NCI-H1694 (cell line): ENCODE measurements around the gene RASGRP1.
A peak's percentile ranks its signal among the peaks of the same experiment; 100 is the strongest.

Experiments
- DNase-seq: peaks from one replicate; lab custom pipeline; 2025; lab: John Stamatoyannopoulos, UW

RASGRP1 gene

DNA sequence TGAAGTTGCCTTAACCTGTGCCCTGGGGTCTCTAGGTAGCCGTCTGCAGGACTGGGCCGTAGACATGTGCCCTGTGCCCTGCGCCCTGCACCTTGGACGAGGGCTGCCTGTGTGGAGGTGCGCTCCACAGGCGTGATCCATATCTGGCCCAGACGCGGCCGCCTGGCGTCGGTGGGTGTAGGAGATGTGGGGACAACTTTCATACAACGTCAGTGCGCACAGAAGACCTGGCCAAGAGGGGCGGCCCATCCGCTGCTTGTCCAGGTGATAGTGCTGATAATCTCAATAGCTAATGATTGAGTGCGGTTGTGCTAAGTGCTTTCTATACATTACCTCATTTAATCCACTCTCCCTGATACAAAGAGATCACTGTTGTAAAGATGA, 665 bp upstream of the RASGRP1 start:
- no peak for DNase-seq

DNA sequence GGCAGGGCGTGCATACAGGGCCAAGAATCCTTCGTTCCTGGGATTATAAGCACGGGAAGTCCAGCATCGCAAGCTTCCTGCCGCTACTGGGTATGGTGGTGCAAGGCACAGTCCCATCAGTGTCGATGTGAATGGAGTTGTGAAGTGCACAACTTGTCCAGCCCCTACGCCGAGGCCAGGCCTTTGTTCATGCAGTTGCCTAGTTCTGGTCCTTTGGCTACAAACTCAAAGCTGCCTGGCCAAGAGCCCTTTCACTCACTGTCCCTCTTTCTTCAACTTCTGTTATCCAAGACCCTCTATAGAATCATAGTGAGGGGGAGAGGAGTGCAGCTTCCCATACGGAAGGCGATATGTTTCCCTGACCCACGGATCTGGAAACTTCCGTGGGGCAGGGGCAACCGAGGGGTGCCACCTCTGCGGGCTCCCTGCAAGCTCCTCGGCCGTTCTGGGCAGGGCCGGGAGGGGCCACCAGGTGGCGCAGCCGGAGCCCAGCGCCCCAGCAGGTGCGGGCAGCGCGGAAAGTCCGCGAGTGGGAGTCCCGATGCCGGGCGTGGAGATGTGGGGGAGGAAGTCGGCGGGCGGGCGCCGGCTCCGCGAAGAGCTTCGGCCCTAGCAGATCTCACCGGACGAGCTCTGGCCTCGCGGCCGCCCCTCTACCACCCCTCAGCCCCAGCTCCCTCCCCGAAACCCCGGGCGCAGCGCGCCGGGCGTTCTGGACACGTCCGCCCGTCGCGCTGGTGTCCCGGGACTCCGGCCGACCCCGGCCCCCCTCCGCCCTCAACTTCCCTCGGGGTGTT, 693 bp downstream of the RASGRP1 start:
- no peak for DNase-seq

DNA sequence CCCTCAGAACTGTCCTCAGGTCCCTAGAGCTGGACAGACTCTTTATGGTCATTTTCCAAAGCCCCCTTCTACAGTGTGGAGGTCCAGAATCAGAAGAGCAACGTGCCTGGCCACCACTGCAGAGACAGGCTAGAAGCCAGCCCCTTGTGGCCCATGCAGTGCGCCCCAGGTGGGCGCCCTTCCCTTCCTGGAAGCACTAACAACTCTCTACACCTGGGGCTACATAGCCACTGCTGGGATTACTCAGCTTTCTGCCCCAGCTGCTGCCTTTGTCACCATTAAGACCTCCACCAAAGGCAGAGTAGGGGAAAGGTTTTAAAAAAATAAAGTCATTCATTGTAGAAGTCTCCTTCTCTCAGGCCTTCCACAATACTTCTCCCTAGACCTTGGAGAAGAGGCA, 2.3 kb downstream of the RASGRP1 start:
- no peak for DNase-seq

DNA sequence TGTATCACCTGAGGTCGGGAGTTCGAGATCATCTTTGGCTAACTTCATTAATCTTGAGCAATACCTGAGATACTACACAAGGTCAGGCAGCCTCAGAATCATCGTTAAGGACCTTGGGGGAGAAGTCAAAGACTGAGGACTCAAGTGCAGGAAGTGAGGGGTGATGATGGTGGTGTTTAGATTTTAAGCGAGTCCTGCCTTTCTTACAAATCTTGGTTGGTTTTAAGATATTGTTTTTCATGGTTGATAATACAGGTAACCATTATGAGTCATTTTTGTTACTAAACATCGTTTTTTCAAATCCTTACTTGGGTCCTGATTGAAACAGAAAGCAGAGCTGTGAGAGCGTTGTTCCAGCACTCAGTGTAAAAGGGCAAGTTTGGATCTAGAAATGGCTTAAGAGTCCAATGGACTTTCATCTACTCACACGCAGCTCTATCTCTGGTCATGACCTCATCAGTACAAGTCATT, 4.1 kb downstream of the RASGRP1 start:
- no peak for DNase-seq

DNA sequence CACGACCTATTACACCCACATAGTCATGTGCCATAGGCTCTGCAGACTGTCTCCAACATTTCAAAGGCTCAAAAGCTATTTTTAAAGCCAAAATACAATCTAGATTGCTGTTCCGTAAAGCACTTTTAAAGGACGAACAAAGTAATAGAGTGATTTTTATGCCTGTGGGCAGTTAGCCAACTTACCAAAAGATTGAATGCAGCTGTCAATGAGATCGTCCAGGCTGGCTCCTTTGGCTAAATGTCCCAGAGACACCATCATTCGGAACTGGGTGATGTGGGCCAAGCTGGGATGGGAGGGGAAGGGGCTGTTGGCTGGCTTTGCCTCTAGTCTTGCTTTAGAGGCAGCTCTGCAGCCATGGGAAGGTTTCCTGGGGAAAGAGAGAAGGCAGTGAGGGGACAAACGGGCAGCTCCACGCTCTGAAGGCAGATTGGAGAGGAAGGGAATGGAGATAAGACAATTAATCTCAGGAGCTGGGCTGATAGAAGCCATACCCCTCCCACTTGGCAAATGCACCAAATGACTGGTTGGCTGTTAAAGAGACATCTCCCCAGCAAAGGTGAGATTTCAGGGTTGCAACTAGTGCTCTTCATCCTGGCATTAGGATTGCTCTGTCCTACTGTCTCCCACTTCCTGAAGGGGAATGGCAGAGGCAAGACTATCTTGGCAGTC, 4.8 kb downstream of the RASGRP1 start:
- no peak for DNase-seq

DNA sequence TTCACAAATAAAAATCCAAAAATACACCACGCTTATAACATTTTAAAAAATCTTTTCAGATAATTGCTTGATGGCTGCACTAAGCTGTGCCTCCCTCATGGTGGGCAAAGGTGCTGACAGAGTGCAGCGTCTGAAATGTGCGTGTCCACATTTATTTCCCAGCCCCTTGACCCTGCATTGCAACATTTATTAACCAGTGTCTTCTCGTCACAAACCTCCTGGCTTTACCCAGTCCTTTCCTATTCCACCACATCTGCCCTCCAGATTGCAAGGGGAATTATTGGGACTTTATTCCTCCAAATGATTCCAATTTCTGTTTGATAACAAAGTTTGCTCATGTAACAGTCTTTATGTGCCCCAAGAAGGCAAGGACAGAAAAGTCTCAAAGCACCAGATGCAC, 5.5 kb downstream of the RASGRP1 start:
- no peak for DNase-seq

DNA sequence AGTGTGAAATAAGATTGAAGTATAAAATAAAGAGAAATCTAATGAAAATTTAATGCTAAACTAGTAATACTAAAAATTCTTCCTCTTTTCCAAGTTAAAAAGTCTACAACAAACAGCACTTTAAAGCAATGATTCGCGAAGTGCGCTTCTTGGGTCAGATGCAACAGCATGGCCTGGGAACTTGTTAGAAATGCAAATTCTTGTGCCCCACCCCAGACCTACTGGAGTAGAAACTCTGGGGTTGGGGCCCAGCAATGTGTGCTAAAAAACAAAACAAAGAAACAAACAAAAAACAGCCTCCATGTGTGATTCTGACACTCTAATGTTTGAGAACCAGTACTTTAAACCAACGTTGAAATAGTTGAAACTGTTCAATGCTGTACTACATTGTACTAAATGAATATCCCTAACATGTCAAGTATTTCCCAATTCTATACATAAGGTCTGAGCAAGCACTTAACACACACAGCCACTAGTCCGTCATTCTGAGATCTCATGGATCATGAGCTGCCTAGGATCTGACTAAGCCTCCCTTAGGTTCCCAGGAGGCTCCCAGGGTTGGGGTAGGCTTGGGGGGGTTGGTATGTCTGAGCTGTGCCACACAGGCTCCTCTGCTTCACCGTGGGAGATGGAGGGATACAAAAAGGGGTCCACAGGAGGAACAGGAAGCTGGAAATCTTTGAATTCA, 6.1 kb downstream of the RASGRP1 start:
- DNase-seq, result no peak

DNA sequence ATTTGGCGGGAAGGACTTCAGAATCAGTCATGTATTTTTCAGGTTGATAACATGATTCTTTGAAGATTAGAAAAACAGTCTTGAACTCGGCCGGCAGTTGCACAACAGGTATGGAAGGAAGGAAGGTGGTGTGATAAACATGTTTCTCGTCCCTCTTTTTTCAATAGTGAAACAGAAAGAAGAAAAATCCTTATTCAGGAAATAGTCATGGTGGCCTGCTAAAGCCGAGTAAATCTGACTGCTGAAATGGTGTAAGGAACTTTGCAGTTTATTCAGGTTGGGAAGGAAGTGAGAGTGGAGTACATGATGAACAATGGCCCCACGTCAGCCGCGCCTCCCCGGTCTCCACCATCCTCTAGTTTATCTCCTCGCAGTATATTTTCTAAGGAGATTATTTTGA, 6.7 kb downstream of the RASGRP1 start:
- no peak for DNase-seq

DNA sequence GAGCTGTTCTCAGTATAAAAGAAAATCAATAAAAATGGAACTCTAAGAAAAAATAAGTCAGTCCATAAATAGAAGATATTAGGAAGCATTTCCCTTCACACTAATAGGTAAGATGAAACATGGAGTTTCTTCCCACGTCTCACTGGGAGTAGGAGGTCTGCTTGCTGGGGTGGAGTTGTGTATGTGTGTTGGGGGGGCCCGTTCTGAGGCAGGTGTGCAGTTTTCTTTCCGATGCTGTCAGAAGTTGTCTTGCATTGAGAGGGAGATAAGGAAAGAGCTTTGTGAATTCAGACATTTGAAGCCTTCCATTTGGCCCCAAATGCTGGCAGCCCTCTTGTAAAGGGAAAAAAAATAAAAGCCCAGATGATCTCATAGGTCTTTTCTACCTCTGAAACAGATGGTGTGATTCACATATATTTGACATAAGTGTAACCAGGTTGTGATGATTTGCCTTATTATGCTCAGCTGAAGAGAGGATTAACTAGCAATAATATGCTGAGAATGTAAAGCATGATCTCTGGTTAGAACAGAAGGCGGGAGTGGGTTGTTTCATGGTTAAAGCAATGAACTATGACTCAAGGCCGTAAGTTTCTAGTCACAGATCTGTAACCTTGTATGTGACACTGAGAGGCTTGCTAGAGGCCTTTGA, 8.8 kb downstream of the RASGRP1 start:
- DNase-seq, result peak; percentile 38

DNA sequence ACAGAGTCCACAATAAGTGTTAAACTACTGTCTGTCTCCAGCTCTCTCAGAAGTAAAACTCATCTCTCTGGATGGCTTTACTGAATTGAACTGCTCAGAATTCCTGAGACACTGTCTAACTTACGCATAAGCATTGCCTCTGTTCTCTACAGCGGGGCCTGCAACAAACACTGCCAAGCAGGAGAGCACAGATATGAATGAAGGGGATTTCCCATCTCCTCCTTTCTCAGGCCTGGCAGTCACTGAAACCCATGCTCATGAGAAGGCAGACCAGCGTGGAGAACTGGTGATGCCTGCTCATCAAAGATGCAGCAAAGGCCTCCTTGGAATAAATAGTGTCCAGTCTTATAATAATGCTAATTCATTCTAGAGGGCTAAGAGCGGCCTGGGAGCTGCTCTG, 10.3 kb downstream of the RASGRP1 start:
- no peak for DNase-seq

DNA sequence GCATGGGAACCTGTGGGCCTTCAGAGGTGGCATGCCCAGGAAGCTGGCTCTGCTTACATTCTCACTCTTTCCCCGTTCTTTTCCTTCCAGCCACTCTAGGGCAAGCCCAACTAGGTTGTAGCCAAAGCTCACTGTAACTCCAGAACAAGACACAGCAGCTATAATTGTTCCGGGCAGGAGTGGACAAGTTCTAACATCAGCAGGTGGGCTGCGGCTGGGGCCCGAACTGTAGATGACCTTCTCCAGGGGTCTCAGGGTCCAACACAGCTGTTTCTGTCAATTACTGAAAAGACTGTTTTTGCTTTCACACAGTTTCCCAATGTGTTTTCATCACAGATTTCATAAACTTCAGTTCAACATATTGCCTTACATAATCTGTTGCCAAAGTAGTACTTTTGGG, 11.5 kb downstream of the RASGRP1 start:
- DNase-seq, result no peak

DNA sequence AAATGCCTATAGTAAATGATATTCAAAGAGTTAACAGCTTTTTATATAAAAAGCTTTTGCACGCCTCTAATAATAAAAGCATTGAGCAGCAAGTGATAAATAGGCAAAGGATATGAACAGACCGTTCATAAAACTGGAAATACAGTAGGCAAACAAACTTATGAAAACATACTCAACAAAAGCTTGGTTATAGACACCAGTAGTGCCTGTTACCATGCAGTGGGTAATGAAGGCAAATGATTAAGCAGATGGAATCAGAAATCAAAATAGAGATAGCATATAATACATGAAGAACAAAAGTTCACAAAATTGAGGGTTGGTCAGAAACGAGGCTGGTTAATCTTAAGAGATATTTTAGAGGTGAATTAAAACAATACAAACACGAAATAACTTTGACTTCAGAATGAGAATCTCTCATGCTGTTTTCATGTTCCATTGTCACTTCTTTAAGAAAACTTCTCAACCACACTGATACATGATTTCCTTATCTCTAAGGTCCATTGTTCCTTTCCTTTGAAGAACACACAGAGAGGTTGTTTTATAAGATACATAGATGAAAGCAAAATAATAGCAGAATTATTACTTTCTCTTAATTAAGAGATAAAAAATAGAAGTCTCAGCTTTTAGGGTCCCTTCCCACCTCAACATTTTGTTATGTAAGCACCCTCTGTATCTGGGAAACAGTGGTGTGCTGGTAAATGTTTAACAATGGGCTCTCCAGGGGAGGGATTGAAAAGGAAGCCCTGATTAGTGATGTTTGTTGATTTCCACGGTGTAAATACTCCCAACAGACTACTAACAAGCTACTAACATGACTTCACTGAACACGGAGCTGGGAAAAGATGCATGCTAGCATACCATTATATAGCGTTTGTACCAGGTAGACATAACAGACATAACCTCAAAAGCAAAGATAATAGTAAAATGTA, 12.6 kb downstream of the RASGRP1 start:
- DNase-seq, result no peak

DNA sequence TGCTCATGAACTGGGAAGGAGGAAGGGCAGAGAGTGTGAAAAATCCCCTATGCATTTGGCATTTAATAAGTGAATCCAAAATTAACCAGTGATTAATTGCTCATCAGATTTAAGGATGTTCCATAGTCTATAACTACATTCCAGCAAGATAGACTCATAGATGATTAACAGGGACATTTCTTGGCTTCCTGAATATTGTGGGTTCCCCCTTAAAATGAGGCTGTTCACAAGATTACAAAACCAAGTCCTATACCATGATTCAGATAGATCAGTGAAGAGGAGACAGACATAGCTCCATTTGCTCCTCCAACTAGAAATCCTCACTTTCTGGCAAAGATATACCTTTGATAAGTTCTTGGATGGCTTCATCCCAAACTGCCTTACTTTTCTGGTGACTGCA, 15.4 kb downstream of the RASGRP1 start:
- no peak for DNase-seq

DNA sequence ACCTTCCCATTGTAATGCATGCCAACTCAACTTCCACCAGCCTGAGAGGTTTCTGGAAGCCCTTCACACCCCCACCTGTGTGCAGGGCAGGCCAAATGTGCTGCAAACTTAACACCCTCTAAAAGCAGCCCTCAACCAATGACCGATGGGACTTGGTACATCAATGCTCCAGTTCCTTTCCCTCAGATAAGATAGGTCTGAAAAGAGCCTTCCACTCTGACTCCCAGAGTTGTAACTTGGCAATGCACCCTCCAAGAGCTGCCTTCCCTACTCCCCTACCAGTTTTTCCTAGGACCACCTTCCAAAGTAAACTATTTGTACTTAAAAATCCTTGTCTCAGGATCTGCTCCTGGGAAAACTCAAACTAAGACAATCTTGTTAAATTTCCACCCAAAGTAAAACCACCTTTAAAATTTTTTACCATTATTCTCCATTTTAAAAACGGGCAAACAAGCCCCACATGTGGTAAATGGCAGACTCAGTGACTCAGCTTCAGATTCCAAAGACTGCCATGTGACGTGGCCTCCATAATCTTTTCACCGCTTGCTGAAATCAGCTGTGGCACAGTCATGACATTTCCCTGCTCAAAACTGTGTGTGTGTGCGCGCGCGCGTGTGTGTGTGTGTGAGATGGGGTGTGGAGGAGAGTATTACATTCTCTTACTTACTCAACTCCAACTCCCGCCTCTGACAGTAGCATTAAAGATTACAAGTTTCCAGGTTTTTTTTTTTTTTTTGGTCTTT, 17.2 kb downstream of the RASGRP1 start:
- no peak for DNase-seq

DNA sequence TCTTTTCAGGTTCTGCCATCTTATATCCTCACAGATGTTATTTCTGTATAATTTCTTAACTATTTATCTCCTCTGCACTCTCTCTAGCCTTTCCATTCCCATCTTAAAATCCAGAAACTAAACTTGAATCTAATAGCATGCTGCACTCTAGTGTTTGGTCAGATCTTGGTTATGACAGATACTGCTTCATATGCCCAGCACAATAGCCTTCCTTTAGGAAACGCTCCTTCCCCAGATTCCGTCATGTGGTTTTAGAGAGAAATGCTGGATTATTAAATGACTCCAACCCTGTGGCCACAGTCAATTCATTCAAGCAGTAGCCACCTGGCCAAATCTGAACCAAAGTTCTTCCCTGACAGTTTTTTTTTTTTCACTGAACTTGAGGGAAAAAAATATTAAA, 19.4 kb downstream of the RASGRP1 start:
- no peak for DNase-seq

DNA sequence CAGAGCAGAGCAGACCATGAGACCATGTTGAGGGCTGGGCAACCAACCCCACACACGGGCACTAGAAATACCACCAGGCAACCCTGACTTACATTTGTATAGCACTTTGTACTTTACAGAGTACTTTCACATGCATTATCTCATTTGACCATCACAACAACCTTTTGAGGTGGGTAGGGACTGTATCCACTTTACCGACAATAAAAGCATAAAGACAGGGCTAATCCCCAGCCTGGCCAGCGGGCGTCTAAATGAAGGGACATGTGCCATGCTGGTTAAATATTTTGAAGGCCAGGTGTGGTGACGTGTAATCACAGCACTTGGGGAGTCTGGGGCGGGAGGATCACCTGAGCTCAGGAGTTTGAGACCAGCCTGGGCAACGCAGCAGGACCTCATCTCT, 23.6 kb downstream of the RASGRP1 start:
- no peak for DNase-seq

DNA sequence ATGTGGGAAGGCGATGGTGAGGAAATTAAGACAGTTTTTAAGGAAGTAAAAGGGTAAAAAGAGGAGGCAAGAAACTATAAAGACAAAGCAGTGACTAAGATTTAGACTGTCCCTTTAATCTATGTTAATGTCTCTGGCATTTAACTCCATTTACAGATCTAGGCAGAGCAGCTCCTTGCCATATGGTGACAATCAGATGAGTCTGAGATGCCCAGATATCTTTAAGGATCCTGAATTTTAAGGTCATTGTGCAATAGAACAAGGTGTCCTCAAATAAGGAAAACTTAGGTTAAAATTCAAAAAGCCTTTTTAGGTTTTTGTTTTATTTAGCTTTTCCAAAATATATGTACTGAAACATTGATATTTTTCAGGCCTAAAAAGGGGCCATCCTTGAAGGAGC, 24.1 kb downstream of the RASGRP1 start:
- DNase-seq, result no peak

DNA sequence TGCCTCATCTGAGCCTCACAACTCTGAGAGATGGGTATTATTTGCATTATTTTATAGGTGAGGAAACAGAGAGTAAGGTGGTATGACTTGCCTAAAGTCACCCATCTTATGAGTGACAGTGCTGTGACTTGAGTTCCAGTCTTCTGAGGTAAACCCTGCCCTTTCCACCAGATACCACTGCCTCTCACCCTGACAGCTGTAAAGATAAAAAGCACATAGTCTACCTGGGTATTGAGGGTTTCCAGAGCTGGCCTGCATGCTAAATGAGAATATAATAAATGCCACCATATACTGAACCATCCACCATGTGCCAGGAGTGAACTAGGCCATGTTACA, 25.6 kb downstream of the RASGRP1 start:
- DNase-seq, result no peak

DNA sequence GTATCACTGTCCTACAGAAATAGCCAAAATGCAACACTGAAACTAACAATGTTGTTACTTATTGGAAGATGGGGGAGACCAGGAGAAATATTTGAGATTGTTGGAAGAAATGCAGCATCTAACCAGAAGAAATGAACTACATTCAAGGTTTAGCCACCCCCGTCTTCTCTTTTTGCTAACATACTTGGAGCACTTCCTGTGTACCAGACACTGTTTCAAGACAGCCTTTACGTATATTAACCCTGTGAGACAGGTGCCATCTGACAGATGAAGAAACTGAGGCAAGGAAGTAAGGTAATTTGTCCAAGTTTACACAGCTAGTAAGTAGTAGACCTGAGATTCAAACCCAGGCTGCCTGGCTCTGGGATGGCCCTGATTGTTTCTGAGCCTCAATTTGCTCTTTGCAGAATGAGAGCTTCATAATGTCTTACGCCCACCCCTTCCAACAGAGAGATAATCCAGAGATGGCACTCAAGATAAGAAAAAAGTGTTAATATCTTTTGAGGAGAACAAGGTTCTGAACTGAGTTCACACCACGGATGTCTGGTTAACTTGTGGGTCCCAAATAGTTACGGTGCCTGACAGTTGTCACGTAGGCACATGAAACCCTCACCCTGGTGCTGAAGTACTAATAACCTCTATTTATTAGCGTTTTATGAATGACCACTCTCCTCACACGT, 26.1 kb downstream of the RASGRP1 start:
- DNase-seq, result no peak

DNA sequence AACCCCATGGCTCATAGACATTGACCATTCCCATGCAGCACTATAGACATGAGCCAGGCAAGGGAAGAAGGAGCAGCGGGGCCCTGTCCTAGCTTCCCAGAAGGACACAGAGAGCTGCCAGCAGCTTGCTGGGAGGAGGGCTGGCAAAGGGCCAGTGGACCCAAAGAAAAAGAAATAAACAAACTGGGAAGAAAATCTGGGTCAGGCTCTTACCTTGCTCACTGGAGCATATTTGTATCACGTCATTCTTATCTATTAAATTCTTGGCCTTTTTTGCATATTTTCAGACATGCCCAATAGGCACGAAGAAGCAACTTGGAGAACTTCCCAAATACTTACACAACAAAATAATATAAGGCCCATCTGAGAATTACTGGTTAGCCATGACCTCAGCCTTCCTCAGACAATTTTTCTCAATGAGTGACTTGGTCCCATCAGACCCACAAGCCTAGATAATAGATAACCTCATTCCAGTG, 28.4 kb downstream of the RASGRP1 start:
- no peak for DNase-seq
